Activated CD8-positive, alpha-beta memory T cell treated with anti-CD3 and anti-CD28 coated beads, Interleukin-2, amount 50 U/mL, for 1 hour (primary cell): ENCODE data around the gene SNAP29.
"Not testable (repeated sequence)": the region's sequence is repeated elsewhere in the genome, so short reads cannot be mapped to it uniquely, and the experiment has no call there.

Experiments
- DNase-seq: peaks from one replicate; pipeline ENCODE4 v3.0.0-alpha.2; 2020; ENCODE audit errors: extremely low read depth

Gene SNAP29

GRCh38 chr22:20834725-20835124 is 24.1 kb upstream of the SNAP29 start:
- no peak for DNase-seq

- DNase-seq = no peak
These were observed 21.6 kb upstream of the SNAP29 start for GRCh38 chr22:20836987-20837823.

GRCh38 chr22:20839354-20839753 is 19.5 kb upstream of the SNAP29 start:
- DNase-seq = not testable (repeated sequence)

GRCh38 chr22:20839837-20840645 is 18.8 kb upstream of the SNAP29 start:
- no peak for DNase-seq

- no peak for DNase-seq
These were observed 18.0 kb upstream of the SNAP29 start for GRCh38 chr22:20840646-20841371.

- DNase-seq = no peak
These were observed 15.3 kb upstream of the SNAP29 start for GRCh38 chr22:20843501-20843900.

- no peak for DNase-seq
These were observed 14.5 kb upstream of the SNAP29 start for GRCh38 chr22:20844055-20845037.

- no peak for DNase-seq
These were observed 11.4 kb upstream of the SNAP29 start for GRCh38 chr22:20847318-20847822.

- no peak for DNase-seq
These were observed 6.7 kb upstream of the SNAP29 start for GRCh38 chr22:20852076-20852475.

GRCh38 chr22:20852503-20852902 is 6.3 kb upstream of the SNAP29 start:
- no peak for DNase-seq

- no peak for DNase-seq
These were observed 5.6 kb upstream of the SNAP29 start for GRCh38 chr22:20853236-20853660.

GRCh38 chr22:20857247-20857643 is 1.6 kb upstream of the SNAP29 start:
- DNase-seq = no peak

GRCh38 chr22:20857838-20858614 is 781 bp upstream of the SNAP29 start:
- DNase-seq = peak; percentile 58

GRCh38 chr22:20859615-20860014 is 808 bp downstream of the SNAP29 start:
- DNase-seq = no peak

GRCh38 chr22:20862540-20862939 is 3.7 kb downstream of the SNAP29 start:
- no peak for DNase-seq

GRCh38 chr22:20863366-20863765 is 4.6 kb downstream of the SNAP29 start:
- DNase-seq = no peak

- no peak for DNase-seq
These were observed 5.5 kb downstream of the SNAP29 start for GRCh38 chr22:20864186-20864908.

- DNase-seq = no peak
These were observed 6.5 kb downstream of the SNAP29 start for GRCh38 chr22:20865331-20865730.

- DNase-seq = no peak
These were observed 7.2 kb downstream of the SNAP29 start for GRCh38 chr22:20865875-20866445.
